ENCODE results near the gene SPAG5. TPM values are rescaled to one million over a fixed set of nuclear protein-coding genes. Genes with fewer than 3 reads are reported as not detected.

The SPAG5 gene
- polyA plus RNA-seq, 1 donor: 35.1 TPM

DNA sequence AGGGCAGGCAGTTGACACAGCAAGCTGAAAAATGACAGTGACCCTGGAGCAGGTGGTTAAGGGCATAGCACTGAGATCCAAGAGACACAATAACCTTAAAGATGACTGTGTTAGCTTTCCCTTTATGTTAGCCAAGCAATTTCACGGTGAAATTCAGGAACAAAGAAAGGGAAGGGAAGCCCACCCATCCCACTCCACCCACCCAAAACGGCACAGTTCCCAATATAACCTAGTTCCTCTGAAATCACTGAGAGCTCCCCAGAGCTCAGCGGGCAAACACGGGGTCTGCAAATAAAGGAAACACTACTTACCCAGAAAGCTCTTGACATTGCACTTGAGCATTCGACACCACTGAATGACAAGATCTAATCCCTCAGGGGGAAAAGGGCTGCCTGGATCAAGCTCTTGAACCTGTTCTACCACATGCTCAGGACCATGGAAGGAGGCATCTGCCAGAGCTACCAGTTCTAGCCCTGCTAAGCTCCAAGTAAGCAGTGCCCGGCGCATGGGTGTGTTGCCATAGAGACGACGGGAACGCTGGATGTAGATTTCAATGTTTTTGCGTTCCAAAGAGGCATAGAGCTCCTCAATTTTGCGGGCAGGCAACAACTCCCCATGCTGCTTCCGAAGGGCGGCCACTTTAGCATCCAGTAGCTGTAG, 35.5 kb upstream of the SPAG5 start:
- WGBS (ENCODE audit: insufficient coverage, low lambda C conversion rate): no CpG with 5 or more reads among the region's 14 CpGs
- H3K4me3 ChIP-seq (ENCODE audit: low read length): no peak overlapping the region
- H3K36me3 ChIP-seq (ENCODE audit: control insufficient read depth, insufficient read depth, low read length): peaks cover 85% of the 10 kb centered on the region

DNA sequence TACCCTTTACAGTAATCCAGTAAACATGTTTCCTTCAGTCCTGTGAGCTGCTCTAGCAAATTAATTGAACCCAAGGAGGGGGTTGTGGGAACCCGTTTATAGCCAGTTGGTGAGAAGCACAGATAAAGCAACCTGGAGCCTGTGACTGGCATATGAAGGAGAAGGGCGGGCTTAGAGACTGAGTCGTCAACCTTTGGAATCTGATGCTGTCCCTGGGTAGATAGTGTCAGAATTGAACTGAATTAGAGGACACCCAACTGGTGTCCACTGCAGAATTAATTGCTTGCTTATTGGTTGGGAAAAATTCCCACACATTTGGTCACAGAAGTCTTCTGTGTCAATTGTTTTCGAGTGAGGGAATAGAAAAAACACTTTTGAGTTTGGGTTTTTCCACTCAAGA, 28.0 kb upstream of the SPAG5 start:
- Histone ChIP-seq H3K27ac (ENCODE audit: low read length) (no peak overlapping the region), H3K36me3 (ENCODE audit: control insufficient read depth, insufficient read depth, low read length) (peaks cover 72% of the 10 kb centered on the region), H3K4me1 (ENCODE audit: control insufficient read depth, insufficient read depth, low read length) (no peaks in the 10 kb centered on the region), H3K27me3 (ENCODE audit: control insufficient read depth, insufficient read depth, low read length) (no peaks in the 10 kb centered on the region), H3K4me3 (ENCODE audit: low read length) (no peak overlapping the region), H3K9me3 (ENCODE audit: control insufficient read depth, low read depth, low read length) (no peaks in the 10 kb centered on the region)
- WGBS (ENCODE audit: insufficient coverage, low lambda C conversion rate): no CpG with 5 or more reads among the region's 4 CpGs
- peak in 1 of 2 donors; percentile 25 for DNase-seq

More for the DNA sequence above, 35.5 kb upstream of the SPAG5 start:
- no peaks in the 10 kb centered on the region for H3K9me3 ChIP-seq (ENCODE audit: control insufficient read depth, low read depth, low read length)
- no peaks in the 10 kb centered on the region for H3K4me1 ChIP-seq (ENCODE audit: control insufficient read depth, insufficient read depth, low read length)
- H3K27ac ChIP-seq (ENCODE audit: low read length): no peak overlapping the region
- H3K27me3 ChIP-seq (ENCODE audit: control insufficient read depth, insufficient read depth, low read length): no peaks in the 10 kb centered on the region
- no peak for DNase-seq

DNA sequence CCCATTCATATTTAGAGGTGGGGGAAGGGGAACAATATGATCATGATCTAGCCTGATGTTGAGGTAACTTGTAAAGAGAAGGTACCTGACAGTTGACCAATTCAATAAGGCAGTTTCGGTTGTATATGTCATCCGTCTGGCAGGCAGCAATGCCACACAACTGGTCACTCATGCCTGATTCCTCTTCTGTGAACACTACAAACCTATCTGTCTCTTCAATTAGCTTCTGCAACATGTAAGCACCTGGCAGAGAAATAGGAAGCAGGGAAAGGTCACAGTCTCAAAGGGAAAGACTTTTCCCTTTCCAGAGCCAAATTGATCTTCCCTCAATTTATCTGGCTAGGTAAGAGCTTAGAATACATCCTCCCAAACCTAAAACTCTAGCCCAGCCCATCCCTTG, 25.3 kb upstream of the SPAG5 start:
- Histone ChIP-seq H3K27me3 (ENCODE audit: control insufficient read depth, insufficient read depth, low read length) (no peaks in the 10 kb centered on the region), H3K36me3 (ENCODE audit: control insufficient read depth, insufficient read depth, low read length) (peaks cover 83% of the 10 kb centered on the region), H3K9me3 (ENCODE audit: control insufficient read depth, low read depth, low read length) (no peaks in the 10 kb centered on the region), H3K27ac (ENCODE audit: low read length) (no peak overlapping the region), H3K4me3 (ENCODE audit: low read length) (no peak overlapping the region), H3K4me1 (ENCODE audit: control insufficient read depth, insufficient read depth, low read length) (no peaks in the 10 kb centered on the region)
- WGBS (ENCODE audit: insufficient coverage, low lambda C conversion rate): no CpG with 5 or more reads among the region's 2 CpGs
- DNase-seq: no peak

DNA sequence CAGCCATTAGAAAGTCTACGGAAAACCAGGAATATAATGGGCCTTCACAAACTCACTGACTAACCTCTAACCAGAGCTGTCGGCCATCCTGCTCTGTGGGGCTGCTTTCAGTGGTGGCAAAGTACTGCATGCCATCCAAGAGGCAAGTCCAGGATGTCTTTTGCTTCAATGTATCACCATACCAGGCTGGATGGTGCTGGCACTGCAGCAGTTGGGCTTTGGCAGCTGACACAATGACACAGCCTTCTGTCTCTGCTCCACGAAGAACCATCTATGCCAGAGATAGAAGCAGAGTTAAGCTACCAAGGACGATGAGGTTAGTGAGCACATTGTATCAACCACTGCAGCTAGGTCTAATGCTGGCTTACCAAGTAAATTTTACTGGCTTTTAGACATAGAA, 24.9 kb upstream of the SPAG5 start:
- DNase-seq: no peak
- Histone ChIP-seq H3K4me3 (ENCODE audit: low read length) (no peak overlapping the region), H3K4me1 (ENCODE audit: control insufficient read depth, insufficient read depth, low read length) (no peaks in the 10 kb centered on the region), H3K9me3 (ENCODE audit: control insufficient read depth, low read depth, low read length) (no peaks in the 10 kb centered on the region), H3K27me3 (ENCODE audit: control insufficient read depth, insufficient read depth, low read length) (no peaks in the 10 kb centered on the region), H3K27ac (ENCODE audit: low read length) (no peak overlapping the region), H3K36me3 (ENCODE audit: control insufficient read depth, insufficient read depth, low read length) (peaks cover 87% of the 10 kb centered on the region)
- WGBS (ENCODE audit: insufficient coverage, low lambda C conversion rate): no CpG with 5 or more reads among the region's 4 CpGs

DNA sequence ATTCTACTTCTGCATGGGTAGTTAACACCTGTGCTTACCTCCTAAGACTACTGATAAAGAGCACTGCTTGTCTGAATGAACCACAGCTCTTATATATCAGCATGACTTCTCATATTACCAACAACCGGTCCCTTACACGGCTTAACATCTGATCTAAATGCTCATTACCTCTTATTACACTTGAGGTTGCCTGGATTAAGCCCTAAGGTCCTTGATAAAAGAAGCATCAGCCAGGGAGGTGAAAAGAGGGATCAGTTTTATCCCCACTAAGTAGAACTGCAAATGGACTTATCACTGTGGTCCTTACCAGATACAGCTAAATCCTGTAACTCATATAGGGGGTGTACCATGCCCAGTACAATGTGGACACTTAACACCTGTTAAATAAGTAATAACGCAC, 23.4 kb upstream of the SPAG5 start:
- no peaks in the 10 kb centered on the region for H3K9me3 ChIP-seq (ENCODE audit: control insufficient read depth, low read depth, low read length)
- 92% methylated on average over 2 of the region's 3 CpGs for WGBS (ENCODE audit: insufficient coverage, low lambda C conversion rate)
- H3K4me1 ChIP-seq (ENCODE audit: control insufficient read depth, insufficient read depth, low read length): no peaks in the 10 kb centered on the region
- no peak for DNase-seq
- peaks cover 89% of the 10 kb centered on the region for H3K36me3 ChIP-seq (ENCODE audit: control insufficient read depth, insufficient read depth, low read length)
- no peaks in the 10 kb centered on the region for H3K27me3 ChIP-seq (ENCODE audit: control insufficient read depth, insufficient read depth, low read length)
- H3K27ac ChIP-seq (ENCODE audit: low read length): no peak overlapping the region
- no peak overlapping the region for H3K4me3 ChIP-seq (ENCODE audit: low read length)

DNA sequence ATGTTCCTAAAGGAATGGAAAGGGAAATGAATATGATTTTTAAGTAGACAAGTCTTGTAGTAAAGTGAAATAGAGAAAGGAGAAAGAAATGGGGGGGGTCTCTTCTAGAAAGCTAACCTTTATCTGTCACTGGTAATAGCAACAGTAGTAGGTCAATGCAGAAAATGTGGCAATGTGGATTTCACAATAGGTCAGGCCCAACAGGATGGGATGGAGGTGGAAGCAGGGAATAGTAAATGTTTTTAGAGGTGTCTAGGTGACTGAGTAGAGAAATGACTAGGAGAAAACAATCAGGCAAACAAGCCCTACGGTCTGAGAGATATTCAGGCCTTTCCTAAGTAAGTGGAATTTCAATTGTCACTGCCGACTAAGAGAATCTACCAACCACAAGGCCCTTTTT, 21.2 kb upstream of the SPAG5 start:
- Histone ChIP-seq H3K27ac (ENCODE audit: low read length) (no peak overlapping the region), H3K36me3 (ENCODE audit: control insufficient read depth, insufficient read depth, low read length) (peaks cover 94% of the 10 kb centered on the region), H3K4me3 (ENCODE audit: low read length) (no peak overlapping the region), H3K27me3 (ENCODE audit: control insufficient read depth, insufficient read depth, low read length) (no peaks in the 10 kb centered on the region), H3K9me3 (ENCODE audit: control insufficient read depth, low read depth, low read length) (no peaks in the 10 kb centered on the region), H3K4me1 (ENCODE audit: control insufficient read depth, insufficient read depth, low read length) (no peaks in the 10 kb centered on the region)
- no CpG with 5 or more reads among the region's 2 CpGs for WGBS (ENCODE audit: insufficient coverage, low lambda C conversion rate)
- no peak for DNase-seq

DNA sequence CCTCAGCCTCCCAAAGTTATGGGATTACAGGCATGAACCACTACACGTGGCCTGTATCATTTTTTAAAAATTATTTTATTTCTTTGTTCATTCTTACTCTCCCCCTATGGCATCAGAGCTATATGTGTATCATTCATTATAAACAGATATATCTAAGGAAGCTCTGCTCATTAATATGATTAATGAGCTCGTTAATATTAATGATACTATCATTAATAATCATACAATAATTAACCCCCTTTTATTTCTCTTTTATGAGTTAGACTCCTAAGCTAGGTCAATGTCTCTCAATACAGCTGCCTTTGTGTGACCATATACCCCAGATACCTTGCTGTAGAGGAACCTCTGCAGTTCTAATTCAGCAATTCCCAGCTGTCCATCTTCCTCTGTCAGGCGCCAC, 19.6 kb upstream of the SPAG5 start:
- Histone ChIP-seq H3K27ac (ENCODE audit: low read length) (no peak overlapping the region), H3K4me1 (ENCODE audit: control insufficient read depth, insufficient read depth, low read length) (no peaks in the 10 kb centered on the region), H3K9me3 (ENCODE audit: control insufficient read depth, low read depth, low read length) (no peaks in the 10 kb centered on the region), H3K27me3 (ENCODE audit: control insufficient read depth, insufficient read depth, low read length) (no peaks in the 10 kb centered on the region), H3K4me3 (ENCODE audit: low read length) (no peak overlapping the region), H3K36me3 (ENCODE audit: control insufficient read depth, insufficient read depth, low read length) (peaks cover 94% of the 10 kb centered on the region)
- 80% methylated on average over 2 of the region's 3 CpGs for WGBS (ENCODE audit: insufficient coverage, low lambda C conversion rate)
- DNase-seq: no peak

DNA sequence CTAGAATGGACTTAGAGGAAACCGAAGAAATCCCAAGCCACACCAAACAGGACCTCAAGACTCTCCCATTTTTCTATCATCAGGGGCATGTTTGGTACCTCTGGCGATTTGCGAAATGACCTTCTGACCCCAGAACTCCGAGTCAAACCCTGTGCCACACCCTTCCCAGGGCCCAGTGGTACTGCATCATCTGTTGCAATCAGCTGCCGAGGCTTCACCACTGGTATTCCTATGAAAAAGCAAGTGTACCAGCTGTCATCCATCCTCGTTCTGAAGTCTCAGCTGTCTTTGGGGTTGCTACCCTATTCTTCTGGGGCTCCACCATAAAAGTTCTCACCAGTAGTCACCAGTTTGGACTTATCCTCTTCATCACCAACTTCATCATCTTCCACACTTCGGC, 17.5 kb upstream of the SPAG5 start:
- WGBS (ENCODE audit: insufficient coverage, low lambda C conversion rate): no CpG with 5 or more reads among the region's 7 CpGs

DNA sequence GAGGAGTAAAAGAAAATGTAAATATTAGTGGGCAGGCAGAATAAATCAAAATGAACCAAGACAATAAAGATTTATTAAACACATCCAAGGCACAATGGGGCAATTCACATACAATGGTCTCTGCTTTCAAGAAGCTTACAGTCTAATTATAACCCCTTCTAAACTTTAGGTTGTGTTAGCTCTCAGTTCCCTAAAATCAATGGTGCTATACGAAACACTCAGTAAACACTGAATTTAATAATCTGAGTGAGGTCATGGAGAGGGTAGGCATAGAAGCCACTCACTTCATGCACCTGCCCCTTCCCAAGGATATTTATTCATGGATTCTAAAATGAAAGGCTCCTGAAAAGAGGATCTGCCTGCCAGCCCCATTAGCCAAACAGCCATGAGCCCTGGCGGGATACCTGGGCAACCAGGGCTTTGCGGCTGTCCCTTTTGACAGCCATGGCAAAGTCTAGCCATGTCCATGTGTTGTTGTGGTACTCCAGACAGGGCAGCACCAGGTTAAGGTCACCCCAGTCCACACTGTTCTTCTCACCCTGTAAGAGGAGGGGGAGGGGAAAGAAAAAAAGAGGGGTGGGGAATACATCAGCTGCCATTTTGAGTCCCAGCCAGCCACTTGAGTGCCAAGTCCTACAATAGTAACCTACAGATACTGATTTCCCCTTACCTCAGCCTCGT, 16.6 kb upstream of the SPAG5 start:
- peaks cover under 1% of the 10 kb centered on the region for H3K4me1 ChIP-seq (ENCODE audit: control insufficient read depth, insufficient read depth, low read length)
- H3K27me3 ChIP-seq (ENCODE audit: control insufficient read depth, insufficient read depth, low read length): no peaks in the 10 kb centered on the region
- WGBS (ENCODE audit: insufficient coverage, low lambda C conversion rate): no CpG with 5 or more reads among the region's 4 CpGs
- H3K4me3 ChIP-seq (ENCODE audit: low read length): no peak overlapping the region
- DNase-seq: no peak
- no peak overlapping the region for H3K27ac ChIP-seq (ENCODE audit: low read length)
- H3K36me3 ChIP-seq (ENCODE audit: control insufficient read depth, insufficient read depth, low read length): peaks cover 67% of the 10 kb centered on the region
- H3K9me3 ChIP-seq (ENCODE audit: control insufficient read depth, low read depth, low read length): no peaks in the 10 kb centered on the region

More for the DNA sequence above, 17.5 kb upstream of the SPAG5 start:
- DNase-seq: no peak
- Histone ChIP-seq H3K36me3 (ENCODE audit: control insufficient read depth, insufficient read depth, low read length) (peaks cover 76% of the 10 kb centered on the region), H3K4me3 (ENCODE audit: low read length) (no peak overlapping the region), H3K4me1 (ENCODE audit: control insufficient read depth, insufficient read depth, low read length) (no peaks in the 10 kb centered on the region), H3K27me3 (ENCODE audit: control insufficient read depth, insufficient read depth, low read length) (no peaks in the 10 kb centered on the region), H3K27ac (ENCODE audit: low read length) (no peak overlapping the region), H3K9me3 (ENCODE audit: control insufficient read depth, low read depth, low read length) (no peaks in the 10 kb centered on the region)

DNA sequence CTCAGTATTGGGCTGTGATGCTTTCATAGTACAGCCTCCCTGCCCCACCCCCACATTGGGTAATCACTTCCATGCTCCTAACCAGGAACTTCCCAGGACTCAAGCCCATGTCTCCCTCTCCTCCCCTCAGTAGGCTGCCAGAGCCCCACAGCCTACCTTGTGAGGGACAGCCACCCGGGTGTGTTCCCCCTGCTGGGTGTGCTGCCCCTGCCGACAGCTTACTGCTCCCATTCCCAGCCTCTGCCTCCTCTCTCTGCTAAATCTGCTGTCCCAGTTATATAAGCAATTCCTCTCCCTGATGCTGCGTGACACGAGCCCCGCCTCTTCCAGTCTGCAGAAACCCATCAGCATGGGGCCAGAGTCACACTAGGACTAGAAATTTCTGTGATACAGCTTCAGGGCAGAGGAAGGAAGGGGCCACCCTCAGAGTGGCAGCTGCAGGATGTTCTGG, 15.1 kb upstream of the SPAG5 start, which contains the start of gene RSKR:
Gene RSKR (minus strand): TSS at position 255 of the 451 bp plus-strand sequence. CDS start 24 bp downstream, at position 231.
- Histone ChIP-seq H3K4me1 (ENCODE audit: control insufficient read depth, insufficient read depth, low read length) (peaks cover 9% of the 10 kb centered on the region), H3K27ac (ENCODE audit: low read length) (no peak within 1 kb of the TSS), H3K27me3 (ENCODE audit: control insufficient read depth, insufficient read depth, low read length) (no peaks in the 10 kb centered on the region), H3K9me3 (ENCODE audit: control insufficient read depth, low read depth, low read length) (no peaks in the 10 kb centered on the region), H3K36me3 (ENCODE audit: control insufficient read depth, insufficient read depth, low read length) (peaks cover 55% of the 10 kb centered on the region), H3K4me3 (ENCODE audit: low read length) (no peak within 1 kb of the TSS)
- DNase-seq: no peak
- WGBS (ENCODE audit: insufficient coverage, low lambda C conversion rate): no CpG with 5 or more reads among the region's 5 CpGs

All from large intestine (tissue), 3 donors.